ENCODE measurements around the gene MFSD6. TPM values are rescaled to one million over a fixed set of nuclear protein-coding genes. Genes with fewer than 3 reads are reported as not detected.

MFSD6 gene
- total RNA-seq, 1 experiment from 2014 or later = 20.9 TPM

DNA sequence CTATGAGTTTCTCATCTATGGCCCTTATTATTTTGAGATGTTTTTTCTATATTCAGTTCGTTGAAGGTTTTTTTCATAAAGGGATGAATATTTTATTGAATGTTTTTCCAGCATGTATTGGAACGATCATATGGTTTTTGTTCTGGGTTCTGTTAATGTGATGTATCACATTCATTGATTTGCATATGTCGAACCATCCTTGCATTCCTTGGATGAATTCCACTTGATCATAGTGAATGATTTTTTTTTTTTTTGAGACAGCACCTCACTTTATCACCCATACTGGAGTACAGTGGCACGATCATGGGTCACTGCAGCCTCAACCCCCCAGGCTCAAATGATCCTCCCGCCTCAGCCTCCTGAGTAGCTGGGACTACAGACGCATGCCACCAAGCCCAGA lies 131.9 kb downstream of the MFSD6 start:
- H3K36me3 ChIP-seq (ENCODE audit: low read depth, low read length) = peaks cover 5% of the 10 kb centered on the region; the same call in 1 of the 2 replicates
- H3K27me3 ChIP-seq (ENCODE audit: low read length) = no peaks in the 10 kb centered on the region
- no peak for ATAC-seq
- peaks cover 9% of the 10 kb centered on the region; the same call in 1 of the 2 replicates for H3K4me1 ChIP-seq (ENCODE audit: insufficient read depth, low read length)
- H3F3A ChIP-seq (ENCODE audit: low read length, unreplicated experiment) = no peaks in the 10 kb centered on the region
- no peaks in the 10 kb centered on the region for H3K9me2 ChIP-seq (replicated peaks; ENCODE audit: low read length)
- POLR2A ChIA-PET (ENCODE audit: unreplicated experiment) = no interaction called here
- TF ChIP-seq EZH2 (IDR thresholded peaks at IDR 0.05; ENCODE audit: low read length, unreplicated experiment) (no peak), EZH2phosphoT487 (IDR thresholded peaks at IDR 0.05; ENCODE audit: borderline replicate concordance, low read length) (no peak), CTCF (conservative IDR thresholded peaks at IDR 0.05; ENCODE audit: low read depth, low read length) (no peak)
- intact Hi-C loops (cut with micrococcal nuclease) = no loop called here
- H2AFZ ChIP-seq (ENCODE audit: low read length) = no peak overlapping the region
- no peak overlapping the region for H3K9ac ChIP-seq (ENCODE audit: low read length)
- H3K79me2 ChIP-seq (ENCODE audit: low read length) = peaks cover 12% of the 10 kb centered on the region
- no peaks in the 10 kb centered on the region for H4K20me1 ChIP-seq (ENCODE audit: low read length)
- BruUV-seq (replicated peaks) = no TSS peak
- DNase-seq = no peak
- CTCF ChIA-PET = no interaction called here
- H3K9me3 ChIP-seq (ENCODE audit: low read length) = peaks cover 22% of the 10 kb centered on the region
- no peak overlapping the region for H3K4me2 ChIP-seq (ENCODE audit: low read length)
- H3K27ac ChIP-seq (ENCODE audit: low read length) = no peak overlapping the region
- no peak overlapping the region for H3K4me3 ChIP-seq (ENCODE audit: low read length)

GRCh38 chr2:190545093-190545492 lies 136.9 kb downstream of the MFSD6 start:
- no peak overlapping the region for H3K27ac ChIP-seq (ENCODE audit: low read length)
- no peak overlapping the region for H2AFZ ChIP-seq (ENCODE audit: low read length)
- H3K79me2 ChIP-seq (ENCODE audit: low read length) = no peaks in the 10 kb centered on the region
- ChIA-PET POLR2A (ENCODE audit: unreplicated experiment) (no interaction called here), CTCF (no interaction called here)
- H4K20me1 ChIP-seq (ENCODE audit: low read length) = no peaks in the 10 kb centered on the region
- no TSS peak for BruUV-seq (replicated peaks)
- no peak for ATAC-seq
- H3F3A ChIP-seq (ENCODE audit: low read length, unreplicated experiment) = no peaks in the 10 kb centered on the region
- DNase-seq = no peak
- no peaks in the 10 kb centered on the region for H3K9me2 ChIP-seq (replicated peaks; ENCODE audit: low read length)
- no peak for TF ChIP-seq CTCF (conservative IDR thresholded peaks at IDR 0.05; ENCODE audit: low read depth, low read length)
- TF ChIP-seq EZH2phosphoT487 (IDR thresholded peaks at IDR 0.05; ENCODE audit: borderline replicate concordance, low read length) = no peak
- TF ChIP-seq EZH2 (IDR thresholded peaks at IDR 0.05; ENCODE audit: low read length, unreplicated experiment) = no peak
- intact Hi-C loops (cut with micrococcal nuclease) = no loop called here
- no peak overlapping the region for H3K4me3 ChIP-seq (ENCODE audit: low read length)
- H3K4me2 ChIP-seq (ENCODE audit: low read length) = no peak overlapping the region
- no peaks in the 10 kb centered on the region for H3K4me1 ChIP-seq (ENCODE audit: insufficient read depth, low read length)
- H3K9ac ChIP-seq (ENCODE audit: low read length) = no peak overlapping the region
- H3K36me3 ChIP-seq (ENCODE audit: low read depth, low read length) = no peaks in the 10 kb centered on the region; the same call in 1 of the 2 replicates
- H3K9me3 ChIP-seq (ENCODE audit: low read length) = peaks cover 6% of the 10 kb centered on the region; the same call in 1 of the 2 replicates
- H3K27me3 ChIP-seq (ENCODE audit: low read length) = no peaks in the 10 kb centered on the region

- Histone ChIP-seq H3K27me3 (ENCODE audit: low read length) (no peaks in the 10 kb centered on the region), H2AFZ (ENCODE audit: low read length) (no peak overlapping the region), H3K4me3 (ENCODE audit: low read length) (no peak overlapping the region), H4K20me1 (ENCODE audit: low read length) (no peaks in the 10 kb centered on the region), H3K36me3 (ENCODE audit: low read depth, low read length) (no peaks in the 10 kb centered on the region), H3K4me1 (ENCODE audit: insufficient read depth, low read length) (no peaks in the 10 kb centered on the region), H3K9me2 (replicated peaks; ENCODE audit: low read length) (no peaks in the 10 kb centered on the region), H3K27ac (ENCODE audit: low read length) (no peak overlapping the region; the same call in 1 of the 2 replicates), H3K9me3 (ENCODE audit: low read length) (peaks cover 1% of the 10 kb centered on the region; the same call in 1 of the 2 replicates), H3K4me2 (ENCODE audit: low read length) (no peak overlapping the region), H3K79me2 (ENCODE audit: low read length) (no peaks in the 10 kb centered on the region), H3F3A (ENCODE audit: low read length, unreplicated experiment) (no peaks in the 10 kb centered on the region), H3K9ac (ENCODE audit: low read length) (no peak overlapping the region)
- ChIA-PET CTCF (no interaction called here), POLR2A (ENCODE audit: unreplicated experiment) (no interaction called here)
- BruUV-seq (replicated peaks) = no TSS peak
- no peak for TF ChIP-seq CTCF (conservative IDR thresholded peaks at IDR 0.05; ENCODE audit: low read depth, low read length)
- TF ChIP-seq EZH2 (IDR thresholded peaks at IDR 0.05; ENCODE audit: low read length, unreplicated experiment) = no peak
- TF ChIP-seq EZH2phosphoT487 (IDR thresholded peaks at IDR 0.05; ENCODE audit: borderline replicate concordance, low read length) = no peak
- ATAC-seq (no peak), DNase-seq (no peak)
- intact Hi-C loops (cut with micrococcal nuclease) = no loop called here
Measured at GRCh38 chr2:190545555-190546385, 137.6 kb downstream of the MFSD6 start.

Data from PC-3 (cell line).